GM21717 (cell line): Measurements from ENCODE around the gene PARD3.
"Not testable (repeated sequence)": the region's sequence is repeated elsewhere in the genome, so short reads cannot be mapped to it uniquely, and the experiment has no call there.

ENCODE experiments used
- ATAC-seq: cut with Tn5 transposase; IDR thresholded peaks from one replicate; pipeline ENCODE4 v1.9.1; 2021; ENCODE audit warnings: mild to moderate bottlenecking, moderate library complexity; ENCODE audit not compliant: unreplicated experiment

PARD3 gene

GRCh38 chr10:34437906-34438305, 377.2 kb downstream of the PARD3 start:
- no peak for ATAC-seq

GRCh38 chr10:34434119-34434594, 380.9 kb downstream of the PARD3 start:
- ATAC-seq = no peak

GRCh38 chr10:34433241-34434076, 381.6 kb downstream of the PARD3 start:
- no peak for ATAC-seq

GRCh38 chr10:34432589-34432988, 382.5 kb downstream of the PARD3 start:
- ATAC-seq = no peak

GRCh38 chr10:34430685-34431084, 384.4 kb downstream of the PARD3 start:
- no peak for ATAC-seq

GRCh38 chr10:34428501-34428900, 386.6 kb downstream of the PARD3 start:
- ATAC-seq = no peak

GRCh38 chr10:34427911-34428216, 387.2 kb downstream of the PARD3 start:
- ATAC-seq = no peak

- not testable (repeated sequence) for ATAC-seq
Measured at GRCh38 chr10:34427158-34427910, 387.8 kb downstream of the PARD3 start.

- not testable (repeated sequence) for ATAC-seq
Measured at GRCh38 chr10:34426538-34427157, 388.4 kb downstream of the PARD3 start.

- no peak for ATAC-seq
Measured at GRCh38 chr10:34426041-34426440, 389.1 kb downstream of the PARD3 start.

- no peak for ATAC-seq
Measured at GRCh38 chr10:34423673-34424625, 391.1 kb downstream of the PARD3 start.

GRCh38 chr10:34420795-34421194, 394.3 kb downstream of the PARD3 start:
- ATAC-seq = no peak

GRCh38 chr10:34420273-34420672, 394.8 kb downstream of the PARD3 start:
- ATAC-seq = no peak

- no peak for ATAC-seq
Measured at GRCh38 chr10:34415039-34415438, 400.1 kb downstream of the PARD3 start.

- no peak for ATAC-seq
Measured at GRCh38 chr10:34413756-34414587, 401.1 kb downstream of the PARD3 start.

- no peak for ATAC-seq
Measured at GRCh38 chr10:34413214-34413613, 401.9 kb downstream of the PARD3 start.

GRCh38 chr10:34408956-34409355, 406.1 kb downstream of the PARD3 start:
- ATAC-seq = no peak

GRCh38 chr10:34408381-34408780, 406.7 kb downstream of the PARD3 start:
- no peak for ATAC-seq

GRCh38 chr10:34407324-34407805, 407.7 kb downstream of the PARD3 start:
- ATAC-seq = no peak
